ENCODE measurements around the gene TMEM198.

DNA sequence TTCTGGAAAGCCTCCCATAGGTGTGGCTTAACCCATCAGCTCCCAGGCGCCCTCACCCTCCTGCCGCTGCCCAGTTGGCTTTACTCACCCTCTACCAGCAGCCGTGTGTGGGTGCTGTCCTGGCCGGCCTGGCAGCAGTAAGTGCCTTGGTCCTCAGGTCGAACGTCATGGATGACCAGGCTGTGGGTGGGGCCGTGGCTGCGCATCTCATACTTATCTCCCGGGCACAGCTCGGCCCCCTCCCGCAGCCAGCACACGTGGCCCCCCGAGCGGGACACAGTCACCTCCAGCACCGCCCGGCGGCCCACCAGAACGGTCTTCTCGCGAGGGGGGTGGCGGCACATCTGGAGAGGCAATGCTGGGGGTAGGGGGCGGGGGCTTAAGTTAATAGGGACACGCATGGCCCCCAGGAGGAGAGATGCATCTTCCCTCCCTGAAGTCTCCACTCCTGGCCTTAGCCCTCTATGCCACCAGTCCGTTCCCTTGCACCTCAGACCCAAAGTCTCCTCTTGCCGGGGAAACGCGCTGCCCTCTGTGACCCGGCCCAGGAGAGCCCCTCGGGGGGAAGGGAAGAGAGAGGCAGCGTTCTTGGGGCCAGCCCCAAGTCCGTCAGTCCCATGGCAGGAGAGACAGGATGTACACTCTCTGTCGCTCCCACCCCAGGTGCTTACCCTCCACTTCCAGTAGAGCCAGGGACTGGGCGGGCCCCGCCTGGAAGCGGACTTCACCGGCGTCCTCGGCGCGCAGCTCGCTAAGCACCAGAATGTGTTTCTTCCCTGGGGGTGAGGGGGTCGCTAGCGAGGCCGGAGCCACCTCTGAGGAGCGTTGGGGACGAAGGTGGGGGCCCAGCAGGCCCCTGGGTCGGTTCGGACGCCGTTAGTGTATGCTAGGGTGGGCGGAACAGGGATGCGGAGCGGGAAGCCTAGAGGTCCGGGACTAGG, 7.9 kb downstream of the TMEM198 start:
- TF ChIP-seq MXI1 (IDR thresholded peaks at IDR 0.05; ENCODE audit: borderline replicate concordance, low read depth, low read length) (peak; percentile 68; the same call in 1 of the 2 replicates), POLR2A (IDR thresholded peaks at IDR 0.05; ENCODE audit: low read depth, low read length) (no peak), RCOR1 (IDR thresholded peaks at IDR 0.05; ENCODE audit: insufficient replicate concordance, low read length) (no peak), RFX5 (IDR thresholded peaks at IDR 0.05; ENCODE audit: low read depth, low read length) (no peak), CEBPB (IDR thresholded peaks at IDR 0.05; ENCODE audit: low read depth, low read length) (no peak), ELK1 (IDR thresholded peaks at IDR 0.05; ENCODE audit: borderline replicate concordance, low read depth, low read length) (no peak), FOS (IDR thresholded peaks at IDR 0.05; ENCODE audit: low read depth, low read length) (no peak), MAFK (IDR thresholded peaks at IDR 0.05; ENCODE audit: low read depth, low read length) (no peak)
- TF ChIP-seq, protein P1, sequence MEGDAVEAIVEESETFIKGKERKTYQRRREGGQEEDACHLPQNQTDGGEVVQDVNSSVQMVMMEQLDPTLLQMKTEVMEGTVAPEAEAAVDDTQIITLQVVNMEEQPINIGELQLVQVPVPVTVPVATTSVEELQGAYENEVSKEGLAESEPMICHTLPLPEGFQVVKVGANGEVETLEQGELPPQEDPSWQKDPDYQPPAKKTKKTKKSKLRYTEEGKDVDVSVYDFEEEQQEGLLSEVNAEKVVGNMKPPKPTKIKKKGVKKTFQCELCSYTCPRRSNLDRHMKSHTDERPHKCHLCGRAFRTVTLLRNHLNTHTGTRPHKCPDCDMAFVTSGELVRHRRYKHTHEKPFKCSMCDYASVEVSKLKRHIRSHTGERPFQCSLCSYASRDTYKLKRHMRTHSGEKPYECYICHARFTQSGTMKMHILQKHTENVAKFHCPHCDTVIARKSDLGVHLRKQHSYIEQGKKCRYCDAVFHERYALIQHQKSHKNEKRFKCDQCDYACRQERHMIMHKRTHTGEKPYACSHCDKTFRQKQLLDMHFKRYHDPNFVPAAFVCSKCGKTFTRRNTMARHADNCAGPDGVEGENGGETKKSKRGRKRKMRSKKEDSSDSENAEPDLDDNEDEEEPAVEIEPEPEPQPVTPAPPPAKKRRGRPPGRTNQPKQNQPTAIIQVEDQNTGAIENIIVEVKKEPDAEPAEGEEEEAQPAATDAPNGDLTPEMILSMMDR (conservative IDR thresholded peaks at IDR 0.05; ENCODE audit: low read depth, low read length) = no peak

Measured in IMR-90 (cell line).